Liver (tissue), 2 donors: ENCODE measurements around the gene AKR1D1.

Source experiments
- CTCF ChIP-seq: fragments of 150-350 bp; IDR thresholded peaks from 2 replicates; pipeline ENCODE4 v1.5.1; 2017; ENCODE audit warnings: improper control_type of control experiment, low read depth, low read length; ENCODE audit not compliant: missing input control
- FOXA1 ChIP-seq: IDR thresholded peaks from 2 replicates; pipeline ENCODE4 v1.6.1; 2016; ENCODE audit warnings: antibody characterized with exemption
- donor health status: healthy.

- no peak for TF ChIP-seq CTCF
- no peak for TF ChIP-seq FOXA1
Measured at GRCh38 chr7:138105221-138105620, 29.0 kb downstream of the AKR1D1 start.
